Glomerular visceral epithelial cell (primary cell): Measurements from ENCODE around the gene DOC2A.
"Not testable (repeated sequence)": the region's sequence is repeated elsewhere in the genome, so short reads cannot be mapped to it uniquely, and the experiment has no call there.

ENCODE experiments used
- DNase-seq: peaks from one replicate; pipeline ENCODE4 v3.0.0-alpha.2; 2016; ENCODE audit errors: extremely low spot score

The DOC2A gene

DNA sequence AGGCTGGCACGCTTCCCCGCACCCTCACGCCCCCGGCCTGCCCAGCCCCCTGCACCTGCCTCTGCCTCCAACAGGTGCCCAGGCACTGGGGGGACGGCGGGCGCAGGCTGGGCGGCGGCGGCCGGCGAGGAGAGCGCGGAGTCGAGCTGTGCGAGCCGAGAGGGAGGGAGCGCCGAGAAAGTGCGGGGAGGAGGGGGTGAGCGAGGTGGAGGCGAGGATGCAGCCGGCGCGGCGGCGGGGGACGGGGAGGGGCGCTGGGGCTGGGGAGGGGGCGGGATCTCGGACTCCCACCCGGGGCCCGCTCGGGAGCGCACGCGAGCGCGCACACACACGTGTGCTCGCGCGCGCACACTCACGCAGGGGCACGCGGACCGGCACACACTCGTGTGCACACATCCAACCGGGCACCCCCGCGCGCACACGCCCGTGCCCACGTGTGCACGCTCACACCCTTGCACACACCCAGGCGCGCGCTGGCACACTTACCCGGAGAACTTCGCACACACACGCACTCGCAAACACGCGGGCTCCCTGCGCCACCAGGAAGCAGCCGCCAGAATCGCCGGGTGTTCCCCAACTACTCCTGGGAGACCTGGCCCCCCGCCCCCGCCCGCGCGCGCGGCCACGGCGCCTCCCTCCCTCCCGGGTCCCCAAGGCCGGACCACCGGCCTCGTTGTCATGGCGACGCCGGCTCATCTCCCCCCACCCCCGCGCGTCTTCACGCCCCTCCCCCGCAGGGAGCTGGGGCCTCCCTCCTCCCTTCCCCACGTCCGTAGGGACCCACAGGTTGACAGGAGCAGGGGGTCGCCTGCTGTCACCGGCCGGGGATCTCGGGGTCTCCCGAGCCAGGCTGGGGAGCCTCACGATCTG is at the start of gene DOC2A:
DOC2A (minus strand) TSS at position 184 of the 870 bp plus-strand sequence. CDS start 805 bp downstream, outside the sequence.
- no peak for DNase-seq

DNA sequence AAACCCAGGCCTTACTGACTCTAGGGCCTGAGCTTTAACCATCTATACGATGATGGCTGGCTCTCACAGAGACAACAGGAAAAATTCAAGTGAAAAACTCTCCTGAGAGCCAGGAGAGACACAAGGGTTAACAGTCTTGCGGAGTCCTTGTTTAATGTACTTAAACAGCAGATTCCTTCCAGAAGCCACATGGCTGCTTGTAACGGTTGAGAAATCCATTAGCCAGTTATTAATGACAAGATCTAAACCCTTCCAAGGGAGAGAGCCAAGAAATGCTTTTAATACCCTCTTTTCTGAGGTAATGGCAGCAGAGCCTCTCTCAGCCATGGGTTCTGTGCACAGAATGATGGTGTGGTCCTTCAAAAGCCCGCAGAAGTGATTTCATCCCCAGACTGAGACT is 49.5 kb upstream of the DOC2A start:
- DNase-seq: no peak

DNA sequence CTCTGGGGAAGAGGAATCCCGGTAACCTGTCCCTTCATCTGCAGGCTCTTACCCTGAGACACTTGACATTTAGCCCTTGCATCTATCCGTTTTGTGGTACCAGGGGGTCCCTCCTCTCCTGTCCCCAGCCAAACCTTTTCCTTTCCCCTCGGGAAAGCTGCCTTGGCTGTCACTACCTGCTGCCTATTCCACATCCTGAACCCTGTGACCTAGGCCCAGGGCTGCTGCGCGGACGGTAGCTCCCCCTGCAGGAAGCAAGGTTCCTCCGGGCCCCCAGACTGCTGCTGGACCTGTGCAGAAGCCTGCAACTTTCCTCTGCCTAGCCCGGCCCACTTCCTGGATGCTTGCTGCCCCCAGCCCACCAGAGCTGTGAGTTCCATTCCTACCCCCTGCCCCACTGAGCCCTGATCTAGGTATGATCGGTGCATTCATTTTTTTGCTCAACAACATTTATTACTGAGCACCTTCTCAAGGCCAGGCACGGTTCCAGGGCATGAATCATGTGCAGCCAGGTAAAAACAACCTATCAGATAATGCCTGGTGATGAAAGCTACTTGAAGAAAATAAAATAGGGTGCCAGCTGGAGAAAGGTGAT is 44.2 kb upstream of the DOC2A start:
- no peak for DNase-seq

GRCh38 chr16:30054451-30054850 is 43.6 kb upstream of the DOC2A start:
- DNase-seq: no peak

- no peak for DNase-seq
These were observed 42.7 kb upstream of the DOC2A start for GRCh38 chr16:30053376-30054015.

GRCh38 chr16:30052671-30053372 is 42.0 kb upstream of the DOC2A start:
- DNase-seq: peak; percentile 92

DNA sequence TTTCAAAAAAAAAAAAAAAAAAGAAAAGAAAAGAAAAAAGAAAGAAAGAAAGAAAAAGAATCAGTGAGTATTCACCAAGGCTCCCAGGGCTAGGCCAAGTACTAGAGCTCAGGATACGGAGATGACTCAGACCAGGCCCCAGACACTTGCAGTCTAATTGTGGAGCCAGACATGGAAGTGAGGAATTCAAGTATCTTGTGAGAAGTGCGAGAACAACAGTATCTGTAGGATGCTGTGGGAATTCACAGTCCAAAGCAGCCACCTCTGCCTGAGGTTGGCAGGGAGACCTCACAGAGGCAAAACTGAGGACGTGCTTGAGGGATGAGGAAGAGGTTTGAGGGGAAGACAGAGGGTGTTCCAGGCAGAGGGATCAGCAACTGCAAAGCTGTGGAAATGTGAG is 40.7 kb upstream of the DOC2A start:
- peak; percentile 62 for DNase-seq

- DNase-seq: no peak
These were observed 39.0 kb upstream of the DOC2A start for GRCh38 chr16:30049871-30050270.

DNA sequence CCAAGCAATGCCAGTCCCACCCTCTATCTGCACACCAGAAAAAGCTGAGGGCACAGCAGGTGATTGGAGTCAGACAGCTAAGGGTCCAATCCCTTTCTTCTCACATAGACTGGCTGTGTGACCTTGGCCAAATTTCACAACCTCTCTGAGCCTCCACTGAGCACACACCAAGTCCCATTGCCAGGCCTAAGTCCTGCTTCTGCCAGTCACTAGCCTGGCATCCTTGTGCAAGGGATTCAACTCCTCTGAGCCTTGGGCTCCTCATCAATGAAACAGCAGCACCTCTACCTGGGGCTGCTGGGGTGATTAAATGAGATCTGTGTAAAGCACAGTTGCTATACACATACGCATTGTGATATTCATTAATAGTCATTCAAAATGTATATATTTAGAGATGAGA is 35.8 kb upstream of the DOC2A start:
- no peak for DNase-seq

DNA sequence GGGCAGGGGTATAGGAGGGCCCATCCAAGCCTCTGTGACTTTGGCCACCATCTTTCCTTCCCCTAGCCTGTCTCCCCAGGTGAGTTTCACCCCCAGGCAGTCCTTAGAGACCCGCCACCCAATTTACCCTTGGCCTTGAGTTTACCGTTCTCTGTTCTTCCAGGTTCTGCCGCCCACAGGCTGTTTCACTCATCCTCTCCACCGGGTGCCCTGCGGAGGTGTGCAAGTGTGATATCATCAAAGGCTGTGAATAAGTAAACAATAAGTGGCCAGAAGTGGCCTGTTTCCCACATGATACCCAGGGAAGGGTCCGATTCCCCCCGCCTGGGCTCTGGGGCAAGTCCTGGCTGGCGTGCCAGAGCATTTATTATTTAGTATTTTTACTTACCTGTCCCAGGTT is 35.4 kb upstream of the DOC2A start:
- DNase-seq: no peak

DNA sequence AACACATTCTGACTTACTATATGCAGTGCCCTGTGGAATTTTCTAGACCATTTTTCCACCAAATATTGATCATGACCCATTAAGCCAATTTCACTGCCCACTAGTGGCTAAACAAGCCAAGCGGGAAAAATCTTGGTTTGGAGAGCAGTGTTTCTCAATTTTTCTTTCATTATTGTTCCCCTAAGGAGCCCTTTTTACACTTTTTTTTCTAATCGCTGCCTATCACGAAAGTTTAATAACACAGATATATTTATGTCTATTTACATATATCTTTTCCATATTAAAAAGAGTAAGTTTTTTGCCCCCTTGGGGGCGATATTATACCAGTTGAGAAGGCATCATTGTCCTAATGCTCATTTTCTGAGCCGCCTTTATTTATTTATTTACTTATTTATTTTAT is 31.0 kb upstream of the DOC2A start:
- DNase-seq: no peak

GRCh38 chr16:30040690-30041089 is 29.9 kb upstream of the DOC2A start:
- not testable (repeated sequence) for DNase-seq

DNA sequence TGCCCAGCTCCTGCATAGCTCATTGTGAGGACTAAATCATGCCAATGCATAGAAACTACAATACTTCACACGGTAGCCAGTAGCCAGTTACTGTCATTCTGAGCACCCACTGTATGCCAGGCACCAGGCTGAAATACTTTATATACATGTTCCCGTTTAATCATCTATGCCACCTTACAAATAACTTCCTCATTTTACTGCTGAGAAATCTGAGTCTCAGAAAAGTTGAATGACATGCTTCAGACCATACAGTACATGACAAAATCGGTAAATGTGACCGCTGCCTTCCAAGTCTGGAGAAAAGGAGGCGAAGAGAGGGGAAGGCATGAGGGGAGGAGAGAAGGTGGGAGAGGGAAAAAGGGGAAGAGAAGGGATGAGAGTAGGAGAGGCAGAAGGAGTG is 29.4 kb upstream of the DOC2A start:
- no peak for DNase-seq

- no peak for DNase-seq
These were observed 22.4 kb upstream of the DOC2A start for GRCh38 chr16:30033270-30033669.

DNA sequence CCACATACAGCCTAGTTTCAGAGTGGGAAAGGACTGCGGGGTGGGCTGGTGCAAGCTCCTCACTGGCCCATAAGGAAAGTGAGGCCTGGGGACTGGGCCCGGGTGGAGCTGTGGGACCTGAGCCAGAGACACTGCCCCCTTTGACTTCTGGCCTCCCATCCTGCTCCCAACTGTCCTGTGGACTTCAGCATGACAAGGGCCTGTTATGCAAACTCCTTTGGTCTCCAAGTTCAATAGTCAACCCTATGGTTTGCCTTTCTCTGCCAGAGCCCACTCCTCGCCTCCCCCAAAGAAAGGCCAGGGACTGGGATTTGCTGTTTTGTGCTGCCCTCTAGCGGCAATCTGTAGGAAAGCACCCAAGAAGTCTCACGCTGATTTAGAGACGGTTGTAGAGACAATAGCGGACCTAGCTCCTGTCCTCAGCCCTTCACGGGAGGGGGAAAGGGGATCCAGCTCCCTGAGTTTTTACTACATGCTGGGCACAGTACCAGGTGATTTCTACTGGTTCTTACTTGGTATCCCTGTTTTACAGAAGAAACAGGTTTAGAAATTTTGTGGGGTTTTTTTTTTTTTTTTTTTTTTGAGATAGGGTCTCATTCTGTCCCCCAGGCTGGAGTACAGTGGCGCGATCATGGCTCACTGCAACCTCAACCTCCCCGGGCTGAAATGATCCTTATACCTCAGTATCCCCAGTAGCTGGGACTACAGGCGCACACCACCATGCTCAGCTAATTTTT is 21.4 kb upstream of the DOC2A start:
- DNase-seq: peak; percentile 66

- DNase-seq: no peak
These were observed 20.7 kb upstream of the DOC2A start for GRCh38 chr16:30031477-30031918.

DNA sequence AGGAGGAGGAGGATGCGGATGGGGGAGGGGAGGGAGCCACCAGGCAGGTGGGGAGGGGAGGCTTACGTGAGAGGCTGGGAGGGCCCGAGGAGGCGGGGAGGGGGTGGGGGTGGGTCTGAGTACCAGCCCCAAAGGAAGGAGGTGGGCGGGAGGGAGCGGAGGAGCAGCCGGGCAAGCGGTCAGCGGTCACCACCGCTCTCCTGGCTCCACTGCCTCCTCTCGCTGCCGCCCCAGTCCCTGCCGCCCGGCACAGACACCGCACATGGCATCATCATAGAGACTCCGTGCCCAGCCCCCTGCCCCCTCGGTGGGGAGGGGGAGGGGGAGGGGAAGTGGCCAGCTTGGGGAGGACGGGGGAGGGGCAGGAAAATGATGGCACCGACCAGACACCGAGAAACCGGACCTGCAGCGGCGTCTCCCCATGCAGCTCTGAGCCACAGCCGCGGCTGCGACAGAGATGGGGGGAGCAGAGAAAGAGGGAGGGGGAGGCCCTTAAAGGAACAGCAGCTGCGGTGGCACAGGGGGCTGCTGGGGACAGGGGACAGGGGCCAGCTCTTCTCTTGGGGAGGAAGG is 20.1 kb upstream of the DOC2A start, which contains the start of gene TLCD3B:
TLCD3B (minus strand) TSS at position 431 of the 573 bp plus-strand sequence. CDS start 744 bp downstream, outside the sequence.
- no peak for DNase-seq

GRCh38 chr16:30030011-30030685 is 19.3 kb upstream of the DOC2A start:
- DNase-seq: no peak

GRCh38 chr16:30028438-30029076 is 17.7 kb upstream of the DOC2A start:
- no peak for DNase-seq
